NCI-H2081 treated with DMSO at 0.1 percent for 48 hours (cell line): ENCODE data around the gene ACER1.
A peak's percentile ranks its signal among the peaks of the same experiment; 100 is the strongest.
"Not testable (repeated sequence)": the region's sequence is repeated elsewhere in the genome, so short reads cannot be mapped to it uniquely, and the experiment has no call there.

Experiments used
- DNase-seq: peaks from one replicate; lab custom pipeline; 2025; lab: John Stamatoyannopoulos, UW

The ACER1 gene, protein sequence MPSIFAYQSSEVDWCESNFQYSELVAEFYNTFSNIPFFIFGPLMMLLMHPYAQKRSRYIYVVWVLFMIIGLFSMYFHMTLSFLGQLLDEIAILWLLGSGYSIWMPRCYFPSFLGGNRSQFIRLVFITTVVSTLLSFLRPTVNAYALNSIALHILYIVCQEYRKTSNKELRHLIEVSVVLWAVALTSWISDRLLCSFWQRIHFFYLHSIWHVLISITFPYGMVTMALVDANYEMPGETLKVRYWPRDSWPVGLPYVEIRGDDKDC

GRCh38 chr19:6333439-6333838 is at the start of gene ACER1:
TSS of gene ACER1 (minus strand) at chr19:6333612. CDS start at chr19:6333551, 61 bp downstream.
- DNase-seq: no peak

DNA sequence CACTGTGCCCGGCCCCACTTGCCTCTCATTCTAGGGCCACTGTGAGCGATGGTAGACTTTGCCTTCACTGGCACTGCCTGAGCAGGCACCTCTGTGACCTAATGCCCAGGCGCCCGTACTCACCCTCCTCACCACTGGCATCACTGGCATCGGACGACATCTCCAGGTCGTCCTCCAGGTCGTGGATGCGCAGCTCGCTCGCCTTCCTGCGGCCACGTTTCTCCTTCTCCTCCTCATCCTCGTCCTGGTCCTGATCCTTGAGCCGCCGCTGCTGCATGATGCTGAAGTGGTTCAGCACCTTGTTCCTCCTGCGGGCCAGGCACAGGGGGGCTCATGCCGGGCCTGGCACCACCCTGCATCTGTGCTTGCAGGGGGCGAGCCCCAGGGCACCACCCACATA is 49.8 kb upstream of the ACER1 start:
- DNase-seq: no peak

DNA sequence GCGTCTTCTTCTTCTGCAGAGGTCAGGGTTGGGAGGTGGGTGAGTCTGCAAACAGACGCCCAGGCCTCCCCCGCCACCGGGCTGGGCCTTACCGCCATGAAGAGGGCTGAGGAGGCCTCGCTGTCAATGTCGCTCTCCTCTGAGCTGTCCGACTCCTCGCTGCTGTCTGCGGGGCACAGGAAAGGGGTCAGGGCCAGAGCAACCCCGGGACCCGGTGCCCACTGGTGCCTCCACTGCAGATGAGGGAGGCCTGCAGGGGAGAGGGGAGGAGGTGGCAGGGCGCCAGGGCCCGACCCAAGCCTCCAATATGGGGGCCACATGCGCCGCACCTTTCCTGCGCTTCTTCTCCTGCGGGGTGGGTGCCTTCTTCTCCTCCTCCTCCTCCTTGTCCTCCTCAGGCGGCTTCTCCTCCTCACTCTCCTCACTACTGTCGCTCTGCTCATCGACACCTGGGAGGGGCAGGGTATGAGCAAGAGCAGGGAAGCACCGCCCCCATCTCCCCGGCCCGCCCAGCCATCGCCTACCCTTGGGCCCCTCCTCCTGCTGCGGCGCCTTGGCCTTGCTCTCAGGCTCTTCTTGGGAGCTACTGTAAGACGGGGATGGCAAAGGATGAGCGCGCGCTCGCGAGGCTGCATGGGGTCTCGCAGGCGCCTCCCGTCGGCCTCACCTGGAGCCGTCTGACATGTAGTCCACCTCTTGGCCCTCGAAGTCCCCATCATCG is 47.8 kb upstream of the ACER1 start:
- DNase-seq: no peak

DNA sequence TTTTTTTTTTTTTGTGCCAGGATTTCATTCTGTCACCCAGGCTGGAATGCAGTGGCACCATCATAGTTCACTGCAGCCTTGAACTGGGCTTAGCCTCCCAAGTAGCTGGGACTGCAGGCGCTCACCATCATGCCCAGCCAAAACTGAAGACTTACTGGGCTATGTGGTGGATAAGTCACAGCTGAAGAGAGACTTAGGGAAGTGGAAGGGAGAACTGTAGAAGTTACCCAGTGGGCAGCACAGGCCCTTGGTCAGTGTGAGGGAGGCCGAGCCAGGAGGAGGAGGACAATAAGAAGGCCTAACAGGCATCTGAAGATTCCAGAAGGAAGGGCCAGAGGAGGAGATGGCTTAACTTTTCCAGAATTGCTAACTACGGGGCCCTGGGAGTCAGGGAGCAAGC is 46.3 kb upstream of the ACER1 start:
- DNase-seq: no peak

GRCh38 chr19:6378486-6378885 is 45.1 kb upstream of the ACER1 start:
- no peak for DNase-seq

GRCh38 chr19:6378041-6378440 is 44.6 kb upstream of the ACER1 start:
- no peak for DNase-seq

GRCh38 chr19:6376512-6377190 is 43.2 kb upstream of the ACER1 start:
- DNase-seq: no peak

DNA sequence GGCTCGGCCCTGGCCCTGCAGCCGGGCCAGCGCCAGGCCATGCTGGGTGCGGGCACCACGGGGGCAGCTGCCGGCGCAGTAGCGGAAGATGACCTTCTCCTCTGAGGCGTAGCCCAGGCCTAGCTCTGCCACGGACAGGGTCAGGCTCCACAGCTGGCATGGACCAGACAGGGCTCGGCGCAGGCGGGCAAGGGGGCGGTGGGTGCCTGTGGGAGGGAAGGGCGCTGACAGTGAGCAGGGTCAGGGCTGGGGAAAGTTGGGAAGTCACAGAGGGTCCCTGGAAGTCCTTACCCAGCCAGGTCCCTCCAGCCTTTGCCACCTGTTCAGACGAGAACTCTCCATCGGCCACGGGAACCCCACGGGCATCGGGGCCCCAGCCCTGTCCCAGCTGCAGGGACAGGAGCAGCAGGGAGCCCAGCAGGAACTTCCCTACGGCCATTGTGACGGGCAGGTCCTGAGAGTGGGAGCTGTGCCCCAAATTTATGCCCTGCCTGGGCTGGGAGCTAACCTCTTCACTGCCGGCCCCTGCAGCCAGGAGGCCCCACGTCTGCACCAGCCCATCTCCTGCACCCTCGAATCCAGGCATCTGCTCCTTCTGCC is 42.1 kb upstream of the ACER1 start, which contains the start of gene PSPN:
TSS of gene PSPN (minus strand) at position 523 of the 600 bp plus-strand sequence. CDS start at position 439, 84 bp downstream.
- DNase-seq: no peak

DNA sequence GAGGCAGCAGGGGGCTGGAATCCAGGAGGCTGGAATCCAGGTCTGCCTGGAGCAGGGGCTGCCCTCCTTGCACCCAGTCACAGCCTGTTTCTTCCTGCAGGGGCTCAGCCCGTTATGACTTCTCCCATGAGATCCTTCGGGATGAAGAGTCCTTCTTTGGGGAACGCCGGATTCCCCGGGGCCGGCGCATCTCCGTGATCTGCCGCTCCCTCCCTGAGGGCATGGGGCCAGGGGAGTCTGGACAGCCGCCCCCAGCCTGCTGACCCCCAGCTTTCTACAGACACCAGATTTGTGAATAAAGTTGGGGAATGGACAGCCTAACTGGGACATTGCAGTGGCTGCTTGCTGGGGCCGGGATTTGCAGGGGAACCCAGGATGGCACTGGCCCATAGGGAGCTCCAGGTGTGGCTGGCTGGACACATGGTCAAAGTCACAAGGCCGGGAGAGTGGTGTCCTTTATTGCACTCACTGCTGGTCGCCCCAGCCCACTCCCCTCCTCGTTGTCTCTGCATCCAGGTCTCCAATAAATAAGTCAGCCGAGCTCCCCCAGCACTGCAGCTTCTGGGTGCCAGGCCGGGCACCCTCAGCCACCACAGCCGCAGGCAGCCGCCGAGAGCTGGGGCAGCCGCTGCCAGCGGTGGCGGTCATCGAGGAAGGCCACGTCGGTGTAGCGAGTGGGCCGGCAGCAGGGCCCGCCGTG is 41.4 kb upstream of the ACER1 start:
- no peak for DNase-seq

- DNase-seq: no peak
Measured at GRCh38 chr19:6374161-6374709, 40.8 kb upstream of the ACER1 start.

- DNase-seq: no peak
Measured at GRCh38 chr19:6373813-6374108, 40.3 kb upstream of the ACER1 start.

- peak; percentile 68 for DNase-seq
Measured at GRCh38 chr19:6373096-6373812, 39.8 kb upstream of the ACER1 start.

- DNase-seq: peak; percentile 98
Measured at GRCh38 chr19:6372594-6373095, 39.2 kb upstream of the ACER1 start, which contains the start of gene ALKBH7. TSS of gene ALKBH7 (plus strand) at chr19:6372794. CDS start at chr19:6372821, 27 bp downstream.

- DNase-seq: no peak
Measured at GRCh38 chr19:6364353-6364752, 30.9 kb upstream of the ACER1 start.

GRCh38 chr19:6362351-6362801 is 29.0 kb upstream of the ACER1 start:
- no peak for DNase-seq

- no peak for DNase-seq
Measured at GRCh38 chr19:6362027-6362350, 28.6 kb upstream of the ACER1 start.

DNA sequence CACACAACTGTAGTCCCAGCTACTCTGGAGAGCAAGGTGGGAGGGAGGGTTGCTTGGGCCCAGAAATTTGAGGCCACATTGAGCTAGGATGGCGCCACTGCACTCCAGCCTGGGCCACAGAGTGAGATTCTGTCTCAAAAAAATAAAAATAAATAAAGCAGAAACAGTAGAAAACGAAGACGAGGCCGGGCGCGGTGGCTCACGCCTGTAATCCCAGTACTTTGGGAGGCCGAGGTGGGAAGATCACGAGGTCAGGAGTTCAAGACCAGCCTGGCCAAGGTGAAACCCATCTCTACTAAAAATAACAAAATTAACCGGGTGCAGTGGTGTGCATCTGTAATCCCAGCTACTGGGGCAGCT is 27.4 kb upstream of the ACER1 start:
- not testable (repeated sequence) for DNase-seq

GRCh38 chr19:6360445-6360844 is 27.0 kb upstream of the ACER1 start:
- DNase-seq: not testable (repeated sequence)

GRCh38 chr19:6359568-6360341 is 26.3 kb upstream of the ACER1 start:
- DNase-seq: no peak

- no peak for DNase-seq
Measured at GRCh38 chr19:6358003-6358402, 24.6 kb upstream of the ACER1 start.
